Measurements from ENCODE around the gene MKRN2OS. TPM values are rescaled to one million over a fixed set of nuclear protein-coding genes. Genes with fewer than 3 reads are reported as not detected.

Gene MKRN2OS
- total and polyA plus RNA-seq, 10 of the 15 experiments (the other 5 are each of a cell fraction or from before 2014, with no cell fraction given) = 0.20 to 1.0 (median 0.40) TPM; not detected in 4

DNA sequence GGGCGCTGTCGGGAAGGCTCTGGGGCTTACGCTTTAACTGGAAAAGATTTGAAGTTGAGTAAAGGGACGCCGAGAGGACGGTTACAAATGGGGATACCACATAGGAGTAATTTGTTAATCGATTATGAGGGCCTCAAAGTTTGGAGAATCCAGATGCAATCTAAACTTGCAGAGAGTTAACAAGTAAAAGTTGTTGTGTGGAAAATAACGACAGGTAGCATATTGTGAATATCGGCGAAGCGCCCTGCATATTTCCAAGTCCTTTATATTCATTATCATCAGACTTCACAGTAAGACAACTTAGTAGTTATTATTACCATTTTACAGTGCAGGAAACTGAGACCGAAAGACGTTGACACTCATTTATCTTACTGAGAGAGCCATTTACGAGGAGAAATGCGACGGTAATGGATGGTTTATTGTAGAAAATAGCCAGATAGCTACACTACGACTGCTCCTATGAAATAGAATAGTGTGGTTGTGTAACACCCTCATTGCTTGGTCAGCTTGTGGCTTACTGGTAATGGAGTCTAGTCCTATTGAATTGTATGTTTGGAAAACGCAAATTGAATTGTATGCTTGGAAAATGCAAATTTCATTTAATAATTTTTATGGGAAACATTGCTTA lies 12.3 kb upstream of the MKRN2OS start:
- no peak for FAIRE-seq
- TSS peak; percentile 54 for BruUV-seq (replicated peaks)
- H3K27me3 ChIP-seq (replicated peaks in 1 of 2; ENCODE audit: control insufficient read depth in 2 of 2, insufficient read depth in 2 of 2, low read length in 1 of 2) = no peaks in the 10 kb centered on the region
- peak overlapping the region; percentile 89 for H3K27ac ChIP-seq (ENCODE audit: control insufficient read depth, insufficient read depth)
- intact Hi-C loops (cut with micrococcal nuclease; ENCODE audit: unreplicated experiment) = loop anchor here (2.0 to 5.0 kb wide), 4 partner anchors 73 to 420 kb away; partner anchors contain the start of genes RPL32 and TSEN2
- H3K36me3 ChIP-seq (ENCODE audit: control insufficient read depth in 2 of 2, insufficient read depth in 2 of 2, low read length in 1 of 2) = no peaks in the 10 kb centered on the region
- no peak for DNase-seq (ENCODE audit: low read depth, low spot score)
- H3K9ac ChIP-seq (ENCODE audit: control insufficient read depth, insufficient read depth, low read length) = peak overlapping the region; percentile 87
- peak overlapping the region; percentile 95 for H3K4me3 ChIP-seq
- H3K9me3 ChIP-seq (replicated peaks; ENCODE audit: control insufficient read depth, insufficient read depth, low read length) = no peaks in the 10 kb centered on the region
- ChIA-PET RAD21 (ENCODE audit: unreplicated experiment) (no interaction called here), POLR2A (interaction anchor here (0.5 to 5.0 kb wide), 6 partner anchors 17 to 157 kb away, joined by 3 to 38 read pairs (median 3); partner anchors contain the start of genes RAF1 and TSEN2), SMC1A (ENCODE audit: uncharacterized antibody, unreplicated experiment) (interaction anchor here (1.3 to 5.6 kb wide), 2 partner anchors 44 to 104 kb away, joined by 3 to 38 read pairs; partner anchors contain the start of gene RAF1), CTCF (interaction anchor here (0.7 to 1.5 kb wide), 2 partner anchors 72 to 74 kb away, joined by 3 to 4 read pairs; partner anchors contain the start of gene TSEN2)
- under 1% methylated on average over 18 of the region's 18 CpGs for WGBS (ENCODE audit: insufficient coverage, insufficient replicate concordance, low lambda C conversion rate, missing lambda C conversion rate)
- peaks cover 58% of the 10 kb centered on the region for H3K79me2 ChIP-seq (ENCODE audit: control insufficient read depth, insufficient read depth, low read length)
- peaks cover 25% of the 10 kb centered on the region for H3K4me1 ChIP-seq (ENCODE audit: control insufficient read depth, insufficient read depth, low read length)
- ATAC-seq = no peak
- peak overlapping the region; percentile 56 for H3K4me2 ChIP-seq (ENCODE audit: control insufficient read depth, insufficient read depth)
- no peaks in the 10 kb centered on the region for H4K20me1 ChIP-seq (ENCODE audit: control insufficient read depth, insufficient read depth)
- in situ Hi-C loops (cut with MboI) = no loop called here
- H2AFZ ChIP-seq (ENCODE audit: control insufficient read depth, low read depth, low read length) = peak overlapping the region; percentile 82
- TF ChIP-seq JUND (IDR thresholded peaks at IDR 0.05; ENCODE audit: low read depth, low read length) (no peak), SREBF1 (IDR thresholded peaks at IDR 0.05; ENCODE audit: low read length) (no peak), RELB (IDR thresholded peaks at IDR 0.05; ENCODE audit: low read depth) (no peak), STAT1 (conservative IDR thresholded peaks at IDR 0.05) (no peak), CBFB (IDR thresholded peaks at IDR 0.05; ENCODE audit: low read depth) (no peak; the same call in 1 of the 2 replicates), ZNF592 (IDR thresholded peaks at IDR 0.05) (no peak), SMAD1 (IDR thresholded peaks at IDR 0.05; ENCODE audit: low read depth, partially characterized antibody) (no peak), STAT3 (IDR thresholded peaks at IDR 0.05; ENCODE audit: low read depth, low read length) (no peak), FOXK2 (IDR thresholded peaks at IDR 0.05) (no peak), ZBED1 (IDR thresholded peaks at IDR 0.05; ENCODE audit: borderline replicate concordance) (0 out of 2 replicates have a peak, but pooled peaks have one; percentile 2), PML (IDR thresholded peaks at IDR 0.05; ENCODE audit: low read length) (peak; percentile 4; the same call in 1 of the 2 replicates), HCFC1 (IDR thresholded peaks at IDR 0.05; ENCODE audit: low read length) (no peak), FOXM1 (IDR thresholded peaks at IDR 0.05; ENCODE audit: low read depth, low read length) (no peak), CHD1 (IDR thresholded peaks at IDR 0.05; ENCODE audit: low read depth, low read length) (no peak), SMAD5 (IDR thresholded peaks at IDR 0.05; ENCODE audit: low read depth) (no peak), EED (IDR thresholded peaks at IDR 0.05; ENCODE audit: low read depth) (no peak)
- TF ChIP-seq, protein P1, sequence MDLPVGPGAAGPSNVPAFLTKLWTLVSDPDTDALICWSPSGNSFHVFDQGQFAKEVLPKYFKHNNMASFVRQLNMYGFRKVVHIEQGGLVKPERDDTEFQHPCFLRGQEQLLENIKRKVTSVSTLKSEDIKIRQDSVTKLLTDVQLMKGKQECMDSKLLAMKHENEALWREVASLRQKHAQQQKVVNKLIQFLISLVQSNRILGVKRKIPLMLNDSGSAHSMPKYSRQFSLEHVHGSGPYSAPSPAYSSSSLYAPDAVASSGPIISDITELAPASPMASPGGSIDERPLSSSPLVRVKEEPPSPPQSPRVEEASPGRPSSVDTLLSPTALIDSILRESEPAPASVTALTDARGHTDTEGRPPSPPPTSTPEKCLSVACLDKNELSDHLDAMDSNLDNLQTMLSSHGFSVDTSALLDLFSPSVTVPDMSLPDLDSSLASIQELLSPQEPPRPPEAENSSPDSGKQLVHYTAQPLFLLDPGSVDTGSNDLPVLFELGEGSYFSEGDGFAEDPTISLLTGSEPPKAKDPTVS (IDR thresholded peaks at IDR 0.05; ENCODE audit: low read depth, low read length) = no peak
- TF ChIP-seq, protein P2, sequence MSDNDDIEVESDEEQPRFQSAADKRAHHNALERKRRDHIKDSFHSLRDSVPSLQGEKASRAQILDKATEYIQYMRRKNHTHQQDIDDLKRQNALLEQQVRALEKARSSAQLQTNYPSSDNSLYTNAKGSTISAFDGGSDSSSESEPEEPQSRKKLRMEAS (IDR thresholded peaks at IDR 0.05; ENCODE audit: low read depth, low read length) = no peak
